Measurements from ENCODE around the gene OLFML2B. TPM values are rescaled to one million over a fixed set of nuclear protein-coding genes. Genes with fewer than 3 reads are reported as not detected.

OLFML2B gene
- total RNA-seq, 5 donors from 2014 or later (not counting 1 experiment from before 2014, with no cell fraction given): not detected

- no peak overlapping the region for H3K4me3 ChIP-seq (ENCODE audit: control insufficient read depth in 1 of 2, extremely low read depth in 1 of 2, low read length in 1 of 2)
- peaks cover 0 to 3% (median 0%) of the 10 kb centered on the region in 3 donors for H3K4me1 Mint-ChIP-seq
- no peaks in the 10 kb centered on the region for H3K9me3 ChIP-seq
- no peaks in the 10 kb centered on the region for H3K4me1 ChIP-seq (ENCODE audit: control insufficient read depth in 1 of 2, extremely low read depth in 1 of 2, insufficient read depth in 2 of 2, low read length in 2 of 2)
- H3K27ac Mint-ChIP-seq: no peak overlapping the region
- H3K27me3 Mint-ChIP-seq: no peaks in the 10 kb centered on the region
- 95% methylated on average over 6 of the region's 6 CpGs for WGBS (ENCODE audit: insufficient coverage)
- DNase-seq (no peak), ATAC-seq (replicated peaks in 1 of 4) (no peak)
- H3K4me3 Mint-ChIP-seq: no peak overlapping the region
- H3K9me3 Mint-ChIP-seq: no peaks in the 10 kb centered on the region
- H3K36me3 Mint-ChIP-seq: peaks cover 31% of the 10 kb centered on the region
- H3K27me3 ChIP-seq (replicated peaks in 1 of 2; ENCODE audit: control insufficient read depth in 2 of 2, extremely low read depth in 1 of 2, insufficient read depth in 2 of 2, low read length in 1 of 2): peaks cover 0 to 2% of the 10 kb centered on the region in 2 experiments
- peaks cover 0 to 6% of the 10 kb centered on the region in 2 donors for H3K36me3 ChIP-seq (ENCODE audit: control insufficient read depth in 2 of 2, extremely low read depth in 1 of 2, insufficient read depth in 1 of 2, low read length in 1 of 2)
- no peak overlapping the region for H3K27ac ChIP-seq (ENCODE audit: low read length)
- CTCF ChIA-PET: no interaction called here
- POLR2A ChIA-PET: no interaction called here
These were observed 53.6 kb downstream of the OLFML2B start for GRCh38 chr1:161970036-161970435.

DNA sequence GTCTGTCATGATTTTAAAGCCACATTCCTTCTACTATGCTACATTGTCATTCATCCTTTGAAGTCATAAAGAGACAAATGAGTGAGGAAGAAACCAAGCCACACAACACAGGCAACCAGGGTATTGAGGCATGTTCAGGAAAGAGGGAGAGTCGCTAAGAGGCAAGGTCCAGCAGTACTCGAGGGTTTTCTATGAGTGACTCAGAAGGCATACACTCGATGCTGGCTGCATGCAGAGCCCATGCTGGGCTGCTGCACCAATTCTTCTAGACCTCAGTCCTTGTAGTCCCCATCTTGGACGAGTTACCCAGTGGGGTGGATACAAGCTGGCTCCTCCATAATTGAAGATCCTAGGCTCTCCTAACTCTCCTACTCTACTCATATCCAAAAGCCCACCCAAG lies 57.6 kb downstream of the OLFML2B start:
- no peaks in the 10 kb centered on the region for H3K27me3 ChIP-seq (replicated peaks in 1 of 2; ENCODE audit: control insufficient read depth in 2 of 2, extremely low read depth in 1 of 2, insufficient read depth in 2 of 2, low read length in 1 of 2)
- H3K27ac Mint-ChIP-seq: no peak overlapping the region
- no peaks in the 10 kb centered on the region for H3K27me3 Mint-ChIP-seq
- 94% methylated on average over 3 of the region's 4 CpGs for WGBS (ENCODE audit: insufficient coverage)
- H3K36me3 ChIP-seq (ENCODE audit: control insufficient read depth in 2 of 2, extremely low read depth in 1 of 2, insufficient read depth in 1 of 2, low read length in 1 of 2): peaks cover 0 to 11% of the 10 kb centered on the region in 2 donors
- no peak for DNase-seq
- no peak overlapping the region for H3K4me3 ChIP-seq (ENCODE audit: control insufficient read depth in 1 of 2, extremely low read depth in 1 of 2, low read length in 1 of 2)
- no peak overlapping the region for H3K27ac ChIP-seq (ENCODE audit: low read length)
- H3K9me3 Mint-ChIP-seq: no peaks in the 10 kb centered on the region
- H3K36me3 Mint-ChIP-seq: peaks cover 44% of the 10 kb centered on the region
- no peak for ATAC-seq (replicated peaks in 1 of 4)
- no peaks in the 10 kb centered on the region for H3K9me3 ChIP-seq
- ChIA-PET POLR2A (interaction anchor here in 1 of 2 donors (0.6 kb wide), 1 partner anchor 82 kb away, joined by 3 read pairs; no protein-coding TSS in a partner anchor), CTCF (interaction anchor here in 1 of 2 donors (1.0 kb wide), 1 partner anchor 174 kb away, joined by 3 read pairs; no protein-coding TSS in a partner anchor)
- no peak overlapping the region for H3K4me3 Mint-ChIP-seq
- H3K4me1 Mint-ChIP-seq: peaks cover 19 to 22% (median 21%) of the 10 kb centered on the region in 3 donors
- H3K4me1 ChIP-seq (ENCODE audit: control insufficient read depth in 1 of 2, extremely low read depth in 1 of 2, insufficient read depth in 2 of 2, low read length in 2 of 2): peaks cover 0 to 2% of the 10 kb centered on the region in 2 experiments

GRCh38 chr1:161962091-161962887 lies 61.4 kb downstream of the OLFML2B start:
- H3K9me3 ChIP-seq: no peaks in the 10 kb centered on the region
- Mint-ChIP-seq H3K4me1 (peaks cover 23 to 39% (median 30%) of the 10 kb centered on the region in 3 donors), H3K9me3 (no peaks in the 10 kb centered on the region), H3K27me3 (no peaks in the 10 kb centered on the region), H3K27ac (peak overlapping the region; percentile 82 to 96), H3K36me3 (peaks cover 50% of the 10 kb centered on the region), H3K4me3 (peak overlapping the region; percentile 62 to 88 (median 76))
- WGBS (ENCODE audit: insufficient coverage): no CpG with 5 or more reads among the region's 8 CpGs
- peaks cover 0 to 2% of the 10 kb centered on the region in 2 experiments for H3K4me1 ChIP-seq (ENCODE audit: control insufficient read depth in 1 of 2, extremely low read depth in 1 of 2, insufficient read depth in 2 of 2, low read length in 2 of 2)
- peak; percentile 34 to 64 (median 52) for ATAC-seq (replicated peaks in 1 of 4)
- peak in 1 of 35 experiments; percentile 12 for DNase-seq
- H3K4me3 ChIP-seq (ENCODE audit: control insufficient read depth in 1 of 2, extremely low read depth in 1 of 2, low read length in 1 of 2): peak overlapping the region in 1 of 2 donors; percentile 22
- H3K27me3 ChIP-seq (replicated peaks in 1 of 2; ENCODE audit: control insufficient read depth in 2 of 2, extremely low read depth in 1 of 2, insufficient read depth in 2 of 2, low read length in 1 of 2): no peaks in the 10 kb centered on the region
- H3K27ac ChIP-seq (ENCODE audit: low read length): no peak overlapping the region
- CTCF ChIA-PET: interaction anchor here in 1 of 2 donors (1.1 kb wide), 1 partner anchor 43 kb away, joined by 3 read pairs; no protein-coding TSS in a partner anchor
- H3K36me3 ChIP-seq (ENCODE audit: control insufficient read depth in 2 of 2, extremely low read depth in 1 of 2, insufficient read depth in 1 of 2, low read length in 1 of 2): peaks cover 0 to 26% of the 10 kb centered on the region in 2 donors
- POLR2A ChIA-PET: no interaction called here

- DNase-seq: no peak
- 75% methylated on average over 5 of the region's 7 CpGs for WGBS (ENCODE audit: insufficient coverage)
- ChIA-PET POLR2A (interaction anchor here in 1 of 2 donors (0.6 kb wide), 1 partner anchor 217 kb away, joined by 3 read pairs; no protein-coding TSS in a partner anchor), CTCF (no interaction called here)
- Mint-ChIP-seq H3K36me3 (peaks cover 36% of the 10 kb centered on the region), H3K27ac (peak overlapping the region; percentile 15 to 50), H3K4me3 (no peak overlapping the region), H3K27me3 (no peaks in the 10 kb centered on the region), H3K9me3 (no peaks in the 10 kb centered on the region), H3K4me1 (peaks cover 45 to 57% (median 47%) of the 10 kb centered on the region in 3 donors)
- Histone ChIP-seq H3K27ac (ENCODE audit: low read length) (no peak overlapping the region), H3K36me3 (ENCODE audit: control insufficient read depth in 2 of 2, extremely low read depth in 1 of 2, insufficient read depth in 1 of 2, low read length in 1 of 2) (peaks cover 0 to 18% of the 10 kb centered on the region in 2 donors), H3K27me3 (replicated peaks in 1 of 2; ENCODE audit: control insufficient read depth in 2 of 2, extremely low read depth in 1 of 2, insufficient read depth in 2 of 2, low read length in 1 of 2) (no peaks in the 10 kb centered on the region), H3K9me3 (no peaks in the 10 kb centered on the region), H3K4me3 (ENCODE audit: control insufficient read depth in 1 of 2, extremely low read depth in 1 of 2, low read length in 1 of 2) (no peak overlapping the region), H3K4me1 (ENCODE audit: control insufficient read depth in 1 of 2, extremely low read depth in 1 of 2, insufficient read depth in 2 of 2, low read length in 2 of 2) (peaks cover 0 to 2% of the 10 kb centered on the region in 2 experiments)
- ATAC-seq (replicated peaks in 1 of 4): no peak
These were observed 65.2 kb downstream of the OLFML2B start for GRCh38 chr1:161958425-161958824.

GRCh38 chr1:161956930-161957329 lies 66.7 kb downstream of the OLFML2B start:
- Mint-ChIP-seq H3K27me3 (no peaks in the 10 kb centered on the region), H3K4me1 (peaks cover 47 to 58% (median 49%) of the 10 kb centered on the region in 3 donors), H3K4me3 (no peak overlapping the region), H3K27ac (no peak overlapping the region), H3K9me3 (no peaks in the 10 kb centered on the region), H3K36me3 (peaks cover 34% of the 10 kb centered on the region)
- POLR2A ChIA-PET: no interaction called here
- Histone ChIP-seq H3K27ac (ENCODE audit: low read length) (no peak overlapping the region), H3K9me3 (no peaks in the 10 kb centered on the region), H3K4me3 (ENCODE audit: control insufficient read depth in 1 of 2, extremely low read depth in 1 of 2, low read length in 1 of 2) (no peak overlapping the region), H3K4me1 (ENCODE audit: control insufficient read depth in 1 of 2, extremely low read depth in 1 of 2, insufficient read depth in 2 of 2, low read length in 2 of 2) (no peaks in the 10 kb centered on the region), H3K36me3 (ENCODE audit: control insufficient read depth in 2 of 2, extremely low read depth in 1 of 2, insufficient read depth in 1 of 2, low read length in 1 of 2) (peaks cover 0 to 18% of the 10 kb centered on the region in 2 donors), H3K27me3 (replicated peaks in 1 of 2; ENCODE audit: control insufficient read depth in 2 of 2, extremely low read depth in 1 of 2, insufficient read depth in 2 of 2, low read length in 1 of 2) (no peaks in the 10 kb centered on the region)
- DNase-seq: no peak
- CTCF ChIA-PET: interaction anchor here in 1 of 2 donors (1.0 kb wide), 1 partner anchor 18 kb away, joined by 3 read pairs; no protein-coding TSS in a partner anchor
- 100% methylated on average over 1 of the region's 3 CpGs for WGBS (ENCODE audit: insufficient coverage)
- no peak for ATAC-seq (replicated peaks in 1 of 4)

- POLR2A ChIA-PET: no interaction called here
- CTCF ChIA-PET: interaction anchor here in 1 of 2 donors (1.0 kb wide), 1 partner anchor 17 kb away, joined by 3 read pairs; no protein-coding TSS in a partner anchor
- H3K27ac Mint-ChIP-seq: no peak overlapping the region
- Histone ChIP-seq H3K36me3 (ENCODE audit: control insufficient read depth in 2 of 2, extremely low read depth in 1 of 2, insufficient read depth in 1 of 2, low read length in 1 of 2) (peaks cover 0 to 18% of the 10 kb centered on the region in 2 donors), H3K4me3 (ENCODE audit: control insufficient read depth in 1 of 2, extremely low read depth in 1 of 2, low read length in 1 of 2) (no peak overlapping the region), H3K27ac (ENCODE audit: low read length) (no peak overlapping the region), H3K9me3 (no peaks in the 10 kb centered on the region), H3K27me3 (replicated peaks in 1 of 2; ENCODE audit: control insufficient read depth in 2 of 2, extremely low read depth in 1 of 2, insufficient read depth in 2 of 2, low read length in 1 of 2) (no peaks in the 10 kb centered on the region), H3K4me1 (ENCODE audit: control insufficient read depth in 1 of 2, extremely low read depth in 1 of 2, insufficient read depth in 2 of 2, low read length in 2 of 2) (no peaks in the 10 kb centered on the region)
- 100% methylated on average over 1 of the region's 4 CpGs for WGBS (ENCODE audit: insufficient coverage)
- no peak for DNase-seq
- no peaks in the 10 kb centered on the region for H3K9me3 Mint-ChIP-seq
- ATAC-seq (replicated peaks in 1 of 4): no peak
- no peak overlapping the region for H3K4me3 Mint-ChIP-seq
- H3K36me3 Mint-ChIP-seq: peaks cover 39% of the 10 kb centered on the region
- H3K4me1 Mint-ChIP-seq: peaks cover 39 to 56% (median 47%) of the 10 kb centered on the region in 3 donors
- H3K27me3 Mint-ChIP-seq: no peaks in the 10 kb centered on the region
These were observed 67.6 kb downstream of the OLFML2B start for GRCh38 chr1:161956097-161956496.
